ENCODE measurements around the gene C1QTNF1. TPM values are rescaled to one million over a fixed set of nuclear protein-coding genes. Genes with fewer than 3 reads are reported as not detected.

The C1QTNF1 gene
- total and polyA plus RNA-seq, 2 donors (not counting 1 experiment from before 2014, with no cell fraction given): not detected

GRCh38 chr17:79057737-79058385 is 33.9 kb downstream of the C1QTNF1 start:
- CTCF ChIA-PET: interaction anchor here (2.7 kb wide), 1 partner anchor 30 kb away, joined by 9 read pairs; no protein-coding TSS in a partner anchor
- H3K27me3 ChIP-seq (replicated peaks in 1 of 4; ENCODE audit: control extremely low read depth in 1 of 4, control insufficient read depth in 3 of 4, insufficient read depth in 4 of 4, low read length in 3 of 4): peaks cover 0 to 4% (median 0%) of the 10 kb centered on the region in 4 experiments
- H3K4me1 ChIP-seq (ENCODE audit: control insufficient read depth in 2 of 2, insufficient read depth in 2 of 2, low read length in 2 of 2): no peaks in the 10 kb centered on the region
- no peak overlapping the region for H3K27ac ChIP-seq (ENCODE audit: low read length in 2 of 2)
- no peak overlapping the region for H3K4me3 ChIP-seq (ENCODE audit: control extremely low read depth in 1 of 5, extremely low read depth in 1 of 5, insufficient read depth in 1 of 5, low read depth in 2 of 5, low read length in 4 of 5)
- DNase-seq (no peak), ATAC-seq (ENCODE audit: low read depth) (no peak)
- H4K20me1 ChIP-seq (ENCODE audit: control insufficient read depth, insufficient read depth, low read length, poor library complexity, severe bottlenecking): no peaks in the 10 kb centered on the region
- no peaks in the 10 kb centered on the region for H3K79me2 ChIP-seq (ENCODE audit: control insufficient read depth, insufficient read depth, low read length)
- H3K4me2 ChIP-seq (replicated peaks; ENCODE audit: low read depth, low read length, poor library complexity, severe bottlenecking): no peak overlapping the region
- Mint-ChIP-seq H3K27me3 (peaks cover 26% of the 10 kb centered on the region), H3K27ac (no peak overlapping the region), H3K4me1 (no peaks in the 10 kb centered on the region), H3K9me3 (ENCODE audit: insufficient read depth) (peaks cover 8% of the 10 kb centered on the region), H3K4me3 (no peak overlapping the region)
- intact Hi-C loops (cut with micrococcal nuclease): no loop called here
- H2AFZ ChIP-seq (ENCODE audit: insufficient read depth, low read depth, low read length, poor library complexity, severe bottlenecking): no peak overlapping the region
- no peak for TF ChIP-seq EZH2 (IDR thresholded peaks at IDR 0.05; ENCODE audit: borderline replicate concordance, insufficient read depth, low read depth, low read length, poor library complexity, severe bottlenecking)
- TF ChIP-seq, protein P1, sequence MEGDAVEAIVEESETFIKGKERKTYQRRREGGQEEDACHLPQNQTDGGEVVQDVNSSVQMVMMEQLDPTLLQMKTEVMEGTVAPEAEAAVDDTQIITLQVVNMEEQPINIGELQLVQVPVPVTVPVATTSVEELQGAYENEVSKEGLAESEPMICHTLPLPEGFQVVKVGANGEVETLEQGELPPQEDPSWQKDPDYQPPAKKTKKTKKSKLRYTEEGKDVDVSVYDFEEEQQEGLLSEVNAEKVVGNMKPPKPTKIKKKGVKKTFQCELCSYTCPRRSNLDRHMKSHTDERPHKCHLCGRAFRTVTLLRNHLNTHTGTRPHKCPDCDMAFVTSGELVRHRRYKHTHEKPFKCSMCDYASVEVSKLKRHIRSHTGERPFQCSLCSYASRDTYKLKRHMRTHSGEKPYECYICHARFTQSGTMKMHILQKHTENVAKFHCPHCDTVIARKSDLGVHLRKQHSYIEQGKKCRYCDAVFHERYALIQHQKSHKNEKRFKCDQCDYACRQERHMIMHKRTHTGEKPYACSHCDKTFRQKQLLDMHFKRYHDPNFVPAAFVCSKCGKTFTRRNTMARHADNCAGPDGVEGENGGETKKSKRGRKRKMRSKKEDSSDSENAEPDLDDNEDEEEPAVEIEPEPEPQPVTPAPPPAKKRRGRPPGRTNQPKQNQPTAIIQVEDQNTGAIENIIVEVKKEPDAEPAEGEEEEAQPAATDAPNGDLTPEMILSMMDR (IDR thresholded peaks at IDR 0.05): no peak
- WGBS (ENCODE audit: insufficient coverage): 49% methylated on average over 10 of the region's 10 CpGs
- POLR2A ChIA-PET: interaction anchor here (0.6 kb wide), 1 partner anchor 39 kb away, joined by 5 read pairs; no protein-coding TSS in a partner anchor
- no peak overlapping the region for H3K9ac ChIP-seq (ENCODE audit: low read length)
- H3K9me3 ChIP-seq (ENCODE audit: control extremely low read depth in 1 of 3, control insufficient read depth in 2 of 3, insufficient read depth in 1 of 3, low read length in 2 of 3): peaks cover 0 to 17% (median 5%) of the 10 kb centered on the region in 3 donors
- H3K36me3 ChIP-seq (replicated peaks in 1 of 2; ENCODE audit: control extremely low read depth in 1 of 2, control insufficient read depth in 1 of 2, extremely low read depth in 1 of 2, insufficient read depth in 2 of 2, low read length in 1 of 2): no peaks in the 10 kb centered on the region

GRCh38 chr17:79062691-79063090 is 38.7 kb downstream of the C1QTNF1 start:
- Mint-ChIP-seq H3K27ac (no peak overlapping the region), H3K4me3 (no peak overlapping the region), H3K4me1 (peaks cover 3% of the 10 kb centered on the region), H3K27me3 (peaks cover 23% of the 10 kb centered on the region), H3K9me3 (ENCODE audit: insufficient read depth) (no peaks in the 10 kb centered on the region)
- H4K20me1 ChIP-seq (ENCODE audit: control insufficient read depth, insufficient read depth, low read length, poor library complexity, severe bottlenecking): no peaks in the 10 kb centered on the region
- no peak overlapping the region for H3K4me3 ChIP-seq (ENCODE audit: control extremely low read depth in 1 of 5, extremely low read depth in 1 of 5, insufficient read depth in 1 of 5, low read depth in 2 of 5, low read length in 4 of 5)
- intact Hi-C loops (cut with micrococcal nuclease): no loop called here
- no peaks in the 10 kb centered on the region for H3K4me1 ChIP-seq (ENCODE audit: control insufficient read depth in 2 of 2, insufficient read depth in 2 of 2, low read length in 2 of 2)
- H3K9me3 ChIP-seq (ENCODE audit: control extremely low read depth in 1 of 3, control insufficient read depth in 2 of 3, insufficient read depth in 1 of 3, low read length in 2 of 3): peaks cover 0 to 6% (median 0%) of the 10 kb centered on the region in 3 donors
- H3K79me2 ChIP-seq (ENCODE audit: control insufficient read depth, insufficient read depth, low read length): no peaks in the 10 kb centered on the region
- ATAC-seq (ENCODE audit: low read depth) (no peak), DNase-seq (no peak)
- TF ChIP-seq, protein P1 (IDR thresholded peaks at IDR 0.05): no peak
- no peak for TF ChIP-seq EZH2 (IDR thresholded peaks at IDR 0.05; ENCODE audit: borderline replicate concordance, insufficient read depth, low read depth, low read length, poor library complexity, severe bottlenecking)
- POLR2A ChIA-PET: no interaction called here
- no peak overlapping the region for H2AFZ ChIP-seq (ENCODE audit: insufficient read depth, low read depth, low read length, poor library complexity, severe bottlenecking)
- WGBS (ENCODE audit: insufficient coverage): 100% methylated on average over 3 of the region's 7 CpGs
- no peaks in the 10 kb centered on the region for H3K36me3 ChIP-seq (replicated peaks in 1 of 2; ENCODE audit: control extremely low read depth in 1 of 2, control insufficient read depth in 1 of 2, extremely low read depth in 1 of 2, insufficient read depth in 2 of 2, low read length in 1 of 2)
- CTCF ChIA-PET: interaction anchor here (1.0 to 3.5 kb wide), 3 partner anchors 15 to 330 kb away, joined by 3 to 21 read pairs (median 5); no protein-coding TSS in a partner anchor
- H3K9ac ChIP-seq (ENCODE audit: low read length): no peak overlapping the region
- no peak overlapping the region for H3K27ac ChIP-seq (ENCODE audit: low read length in 2 of 2)
- H3K4me2 ChIP-seq (replicated peaks; ENCODE audit: low read depth, low read length, poor library complexity, severe bottlenecking): no peak overlapping the region
- H3K27me3 ChIP-seq (replicated peaks in 1 of 4; ENCODE audit: control extremely low read depth in 1 of 4, control insufficient read depth in 3 of 4, insufficient read depth in 4 of 4, low read length in 3 of 4): peaks cover 0 to 3% (median 0%) of the 10 kb centered on the region in 4 experiments

All from B cell (primary cell).